OCI-LY1 (cell line): ENCODE measurements around the gene TAAR2.
"Not testable (repeated sequence)": the region's sequence is repeated elsewhere in the genome, so short reads cannot be mapped to it uniquely, and the experiment has no call there.

ENCODE experiments used
- H2AFZ ChIP-seq: fragments of 200-600 bp; sonication (generic), shearing (Covaris generic); 2 replicates; pipeline ENCODE4 v1.6.0; 2014; ENCODE audit warnings: antibody characterized with exemption, mild to moderate bottlenecking, low read length
- H3F3A ChIP-seq: fragments of 200-600 bp; sonication (generic), shearing (Covaris generic); 2 replicates; pipeline ENCODE4 v1.6.0; 2014; ENCODE audit warnings: mild to moderate bottlenecking, antibody characterized with exemption, low read length, moderate library complexity; ENCODE audit not compliant: insufficient read depth
- H3K27ac ChIP-seq: fragments of 200-600 bp; sonication (generic); 2 replicates; pipeline ENCODE4 v1.5.1; 2014; ENCODE audit warnings: low read length, mixed run types, mild to moderate bottlenecking, low read depth; ENCODE audit not compliant: poor library complexity, severe bottlenecking
- H3K27me3 ChIP-seq: fragments of 200-600 bp; sonication (generic); 2 replicates; pipeline ENCODE4 v1.6.0; 2014; ENCODE audit warnings: antibody characterized with exemption, mild to moderate bottlenecking, low read length, moderate library complexity; ENCODE audit not compliant: insufficient read depth
- H3K36me3 ChIP-seq: fragments of 200-600 bp; sonication (generic); 2 replicates; pipeline ENCODE4 v1.6.1; 2014; ENCODE audit warnings: mild to moderate bottlenecking, antibody characterized with exemption, low read length, moderate library complexity, mixed read lengths; ENCODE audit not compliant: insufficient read depth
- H3K4me1 ChIP-seq: fragments of 200-600 bp; sonication (generic); 2 replicates; pipeline ENCODE4 v1.5.1; 2014; ENCODE audit warnings: mild to moderate bottlenecking, low read length, moderate library complexity; ENCODE audit not compliant: insufficient read depth, severe bottlenecking
- H3K4me2 ChIP-seq: fragments of 200-600 bp; sonication (generic), shearing (Covaris generic); 2 replicates; pipeline ENCODE4 v1.6.1; 2014; ENCODE audit warnings: low read length
- H3K4me3 ChIP-seq: fragments of 200-600 bp; sonication (generic); 2 replicates; pipeline ENCODE4 v1.5.1; 2014; ENCODE audit warnings: low read length, low read depth, mild to moderate bottlenecking, mixed read lengths; ENCODE audit not compliant: poor library complexity, severe bottlenecking
- H3K79me2 ChIP-seq: fragments of 200-600 bp; shearing (Covaris generic); 2 replicates; pipeline ENCODE4 v1.6.1; 2016; ENCODE audit warnings: mixed run types, low read length, mixed read lengths; ENCODE audit not compliant: insufficient read depth
- H3K9ac ChIP-seq: fragments of 200-600 bp; sonication (generic), shearing (Covaris generic); 2 replicates; pipeline ENCODE4 v1.6.1; 2014; ENCODE audit warnings: mild to moderate bottlenecking, low read length, mixed read lengths
- H3K9me2 ChIP-seq: fragments of 200-600 bp; sonication (generic), shearing (Covaris generic); 2 replicates; pipeline ENCODE4 v1.6.1; 2014; ENCODE audit warnings: low read depth, mild to moderate bottlenecking, low read length, mixed read lengths
- H3K9me3 ChIP-seq: fragments of 200-600 bp; shearing (Covaris generic); 2 replicates; pipeline ENCODE4 v1.6.1; 2014; ENCODE audit warnings: low read length, mixed read lengths
- H4K20me1 ChIP-seq: fragments of 200-600 bp; sonication (generic), shearing (Covaris generic); 2 replicates; pipeline ENCODE4 v1.6.0; 2016; ENCODE audit warnings: mild to moderate bottlenecking, low read length; ENCODE audit not compliant: insufficient read depth
- EZH2 ChIP-seq: fragments of 200-600 bp; sonication (generic), shearing (Covaris generic); IDR thresholded peaks from 2 replicates; pipeline ENCODE4 v1.8.0; 2017; ENCODE audit warnings: borderline replicate concordance, mixed run types, mild to moderate bottlenecking, antibody characterized with exemption, low read length, moderate library complexity, mixed read lengths
- TF ChIP-seq, protein P1 (sequence below): fragments of 200-600 bp; sonication (generic), shearing (Covaris generic); IDR thresholded peaks from 2 replicates; pipeline ENCODE4 v1.5.1; 2017; ENCODE audit warnings: mild to moderate bottlenecking, antibody characterized with exemption, low read length, moderate library complexity, mixed read lengths

TAAR2 gene

DNA sequence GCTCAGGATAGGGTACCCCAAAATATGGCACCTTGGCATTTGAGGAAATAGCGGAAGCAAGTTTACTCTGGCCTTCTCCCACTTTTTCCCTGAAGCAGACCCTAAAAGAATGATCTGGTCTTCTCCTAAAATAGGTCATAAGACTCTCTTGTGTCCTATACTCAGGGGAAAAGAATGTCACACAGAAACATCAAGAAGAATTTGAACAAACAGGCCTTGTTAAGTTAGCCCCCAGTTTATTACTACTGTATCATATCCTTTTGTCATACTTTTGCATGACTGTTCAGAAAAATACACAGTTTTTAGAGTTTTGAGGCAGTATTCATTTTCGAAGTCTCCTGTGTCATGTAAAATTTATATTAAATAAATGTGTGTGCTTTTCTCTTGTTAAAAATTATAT is 12.5 kb downstream of the TAAR2 start:
- Histone ChIP-seq H3K27me3 (no peaks in the 10 kb centered on the region), H3K27ac (no peak overlapping the region), H3K36me3 (no peaks in the 10 kb centered on the region), H3K4me3 (no peak overlapping the region), H2AFZ (no peak overlapping the region), H3K9me2 (no peaks in the 10 kb centered on the region), H3K9ac (no peak overlapping the region), H4K20me1 (no peaks in the 10 kb centered on the region), H3K79me2 (no peaks in the 10 kb centered on the region), H3K4me1 (no peaks in the 10 kb centered on the region), H3F3A (no peaks in the 10 kb centered on the region), H3K4me2 (no peak overlapping the region), H3K9me3 (no peaks in the 10 kb centered on the region)
- TF ChIP-seq, protein P1, sequence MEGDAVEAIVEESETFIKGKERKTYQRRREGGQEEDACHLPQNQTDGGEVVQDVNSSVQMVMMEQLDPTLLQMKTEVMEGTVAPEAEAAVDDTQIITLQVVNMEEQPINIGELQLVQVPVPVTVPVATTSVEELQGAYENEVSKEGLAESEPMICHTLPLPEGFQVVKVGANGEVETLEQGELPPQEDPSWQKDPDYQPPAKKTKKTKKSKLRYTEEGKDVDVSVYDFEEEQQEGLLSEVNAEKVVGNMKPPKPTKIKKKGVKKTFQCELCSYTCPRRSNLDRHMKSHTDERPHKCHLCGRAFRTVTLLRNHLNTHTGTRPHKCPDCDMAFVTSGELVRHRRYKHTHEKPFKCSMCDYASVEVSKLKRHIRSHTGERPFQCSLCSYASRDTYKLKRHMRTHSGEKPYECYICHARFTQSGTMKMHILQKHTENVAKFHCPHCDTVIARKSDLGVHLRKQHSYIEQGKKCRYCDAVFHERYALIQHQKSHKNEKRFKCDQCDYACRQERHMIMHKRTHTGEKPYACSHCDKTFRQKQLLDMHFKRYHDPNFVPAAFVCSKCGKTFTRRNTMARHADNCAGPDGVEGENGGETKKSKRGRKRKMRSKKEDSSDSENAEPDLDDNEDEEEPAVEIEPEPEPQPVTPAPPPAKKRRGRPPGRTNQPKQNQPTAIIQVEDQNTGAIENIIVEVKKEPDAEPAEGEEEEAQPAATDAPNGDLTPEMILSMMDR, result no peak
- no peak for TF ChIP-seq EZH2

DNA sequence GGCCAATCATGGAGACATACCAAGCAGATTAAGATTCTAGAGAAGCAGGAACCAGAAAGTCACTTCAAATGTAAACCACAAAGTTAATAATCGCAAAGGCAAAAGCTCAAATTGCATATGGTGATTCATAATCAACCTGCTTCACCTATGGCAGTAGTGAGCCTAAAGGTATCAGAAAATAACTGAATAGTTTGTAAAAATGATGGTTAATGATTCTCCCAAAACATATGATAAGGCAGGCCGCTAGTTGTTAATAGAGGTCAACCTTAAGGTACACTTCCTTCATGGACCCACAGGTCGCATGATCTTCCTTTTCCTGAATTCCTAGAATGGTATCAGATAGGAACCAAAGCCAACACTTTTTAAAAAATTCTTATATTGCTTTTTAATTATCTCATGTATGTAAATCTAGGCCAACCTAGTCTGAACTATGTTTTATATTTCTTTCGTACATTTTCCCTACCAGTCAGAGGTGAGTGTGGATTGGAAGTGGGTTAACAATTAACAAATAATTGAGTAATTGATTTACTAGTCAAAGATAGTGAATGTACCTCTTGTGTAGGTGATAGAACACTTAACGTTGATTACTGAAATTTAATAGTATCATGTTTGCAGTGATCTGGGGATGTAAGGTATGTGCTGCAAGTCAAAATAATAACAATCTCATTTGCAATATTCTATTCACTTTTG is 16.4 kb downstream of the TAAR2 start:
- Histone ChIP-seq H2AFZ (no peak overlapping the region), H3K27ac (no peak overlapping the region), H3K4me1 (no peaks in the 10 kb centered on the region), H3K79me2 (no peaks in the 10 kb centered on the region), H3K9me3 (no peaks in the 10 kb centered on the region), H3K36me3 (no peaks in the 10 kb centered on the region), H3K9ac (no peak overlapping the region), H4K20me1 (no peaks in the 10 kb centered on the region), H3F3A (no peaks in the 10 kb centered on the region), H3K4me2 (no peak overlapping the region), H3K27me3 (no peaks in the 10 kb centered on the region), H3K4me3 (no peak overlapping the region), H3K9me2 (no peaks in the 10 kb centered on the region)
- TF ChIP-seq, protein P1, result no peak
- no peak for TF ChIP-seq EZH2

DNA sequence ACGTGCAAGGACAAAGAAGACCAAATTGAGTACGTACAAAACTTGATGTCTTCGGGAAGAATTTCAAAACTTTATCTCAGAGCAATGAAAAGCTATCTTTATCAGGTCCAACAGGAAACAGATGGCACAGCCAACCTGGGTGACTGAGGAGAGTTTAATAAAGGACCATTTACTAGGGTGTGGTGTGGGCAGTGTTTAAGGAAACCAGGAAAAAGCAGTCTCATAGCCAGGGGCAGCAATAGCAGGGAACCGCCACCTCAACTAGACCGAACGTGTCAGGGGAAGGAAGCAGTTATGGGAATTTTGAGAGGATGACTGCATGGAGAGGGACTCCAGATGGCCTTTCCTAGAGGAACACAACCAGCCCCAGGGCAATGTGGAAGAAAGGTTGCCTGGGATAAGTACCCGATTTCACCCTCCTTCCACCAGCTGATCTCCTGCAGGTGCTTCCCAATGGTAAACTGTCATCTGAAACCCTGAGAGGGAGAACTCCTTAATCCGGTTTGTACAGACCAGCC is 19.4 kb downstream of the TAAR2 start:
- Histone ChIP-seq H3K27me3 (no peaks in the 10 kb centered on the region), H3K36me3 (no peaks in the 10 kb centered on the region), H3K9ac (no peak overlapping the region), H3K27ac (no peak overlapping the region), H3K4me3 (no peak overlapping the region), H3F3A (no peaks in the 10 kb centered on the region), H3K9me2 (no peaks in the 10 kb centered on the region), H3K9me3 (no peaks in the 10 kb centered on the region), H2AFZ (no peak overlapping the region), H3K79me2 (no peaks in the 10 kb centered on the region), H3K4me2 (no peak overlapping the region), H4K20me1 (no peaks in the 10 kb centered on the region), H3K4me1 (no peaks in the 10 kb centered on the region)
- TF ChIP-seq, protein P1, result no peak
- no peak for TF ChIP-seq EZH2

DNA sequence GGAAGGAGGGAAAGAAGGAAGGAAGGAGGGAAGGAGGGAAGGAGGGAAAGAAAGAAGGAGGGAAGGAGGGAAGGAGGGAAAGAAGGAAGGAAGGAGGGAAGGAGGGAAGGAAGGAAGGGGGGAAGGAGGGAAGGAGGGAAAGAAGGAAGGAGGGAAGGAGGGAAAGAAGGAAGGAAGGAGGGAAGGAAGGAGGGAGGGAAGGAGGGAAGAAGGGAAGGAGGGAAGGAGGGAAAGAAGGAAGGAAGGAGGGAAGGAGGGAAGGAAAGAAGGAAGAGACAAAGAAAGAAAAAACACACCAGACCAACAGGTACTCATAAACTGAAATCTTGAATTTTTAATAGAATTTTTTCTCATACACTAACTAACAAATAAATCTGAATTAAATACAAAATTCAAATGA is 23.2 kb downstream of the TAAR2 start:
- not testable (repeated sequence) for H3K4me3 ChIP-seq, H3K36me3 ChIP-seq, H3K4me1 ChIP-seq, H3K27me3 ChIP-seq, H3K9me2 ChIP-seq, H3F3A ChIP-seq, H3K4me2 ChIP-seq, H3K27ac ChIP-seq, H4K20me1 ChIP-seq, H3K9me3 ChIP-seq, H3K9ac ChIP-seq, H3K79me2 ChIP-seq, H2AFZ ChIP-seq
